Activated naive CD8-positive, alpha-beta T cell treated with anti-CD3 and anti-CD28 coated beads, Interleukin-2, amount 50 U/mL, for 24 hours (primary cell): ENCODE results near the gene SELENON.

Source experiments
- ATAC-seq: fragments of 150-1000 bp; cut with Tn5 transposase; one replicate; pipeline ENCODE4 v1.10.0; 2021
- DNase-seq: peaks from one replicate; pipeline ENCODE4 v3.0.0; 2021
- H3K27ac Mint-ChIP-seq: one replicate; pipeline ENCODE4 v1.8.0; 2021; ENCODE audit warnings: mild to moderate bottlenecking, mixed read lengths
- H3K27me3 Mint-ChIP-seq: one replicate; pipeline ENCODE4 v1.8.0; 2021; ENCODE audit warnings: mixed read lengths
- H3K36me3 Mint-ChIP-seq: one replicate; pipeline ENCODE4 v1.8.0; 2021; ENCODE audit warnings: low read depth, mixed read lengths
- H3K4me1 Mint-ChIP-seq: one replicate; pipeline ENCODE4 v1.8.0; 2021; ENCODE audit warnings: mixed read lengths
- H3K4me3 Mint-ChIP-seq: one replicate; pipeline ENCODE4 v1.8.0; 2021; ENCODE audit warnings: mild to moderate bottlenecking, moderate library complexity, mixed read lengths
- H3K9me3 Mint-ChIP-seq: one replicate; pipeline ENCODE4 v1.8.0; 2021; ENCODE audit warnings: mixed read lengths

Gene SELENON

GRCh38 chr1:25817840-25818501 lies 18.0 kb downstream of the SELENON start:
- peaks cover 28% of the 10 kb centered on the region for H3K4me1 Mint-ChIP-seq
- DNase-seq (no peak), ATAC-seq (no peak)
- peaks cover 2% of the 10 kb centered on the region for H3K36me3 Mint-ChIP-seq
- no peaks in the 10 kb centered on the region for H3K9me3 Mint-ChIP-seq
- no peak overlapping the region for H3K27ac Mint-ChIP-seq
- no peaks in the 10 kb centered on the region for H3K27me3 Mint-ChIP-seq
- peak overlapping the region; percentile 90 for H3K4me3 Mint-ChIP-seq

GRCh38 chr1:25818569-25818968 lies 18.6 kb downstream of the SELENON start:
- peaks cover 2% of the 10 kb centered on the region for H3K36me3 Mint-ChIP-seq
- no peak overlapping the region for H3K27ac Mint-ChIP-seq
- H3K4me3 Mint-ChIP-seq = peak overlapping the region; percentile 90
- ATAC-seq = no peak
- no peak for DNase-seq
- peaks cover 28% of the 10 kb centered on the region for H3K4me1 Mint-ChIP-seq
- H3K27me3 Mint-ChIP-seq = no peaks in the 10 kb centered on the region
- no peaks in the 10 kb centered on the region for H3K9me3 Mint-ChIP-seq

DNA sequence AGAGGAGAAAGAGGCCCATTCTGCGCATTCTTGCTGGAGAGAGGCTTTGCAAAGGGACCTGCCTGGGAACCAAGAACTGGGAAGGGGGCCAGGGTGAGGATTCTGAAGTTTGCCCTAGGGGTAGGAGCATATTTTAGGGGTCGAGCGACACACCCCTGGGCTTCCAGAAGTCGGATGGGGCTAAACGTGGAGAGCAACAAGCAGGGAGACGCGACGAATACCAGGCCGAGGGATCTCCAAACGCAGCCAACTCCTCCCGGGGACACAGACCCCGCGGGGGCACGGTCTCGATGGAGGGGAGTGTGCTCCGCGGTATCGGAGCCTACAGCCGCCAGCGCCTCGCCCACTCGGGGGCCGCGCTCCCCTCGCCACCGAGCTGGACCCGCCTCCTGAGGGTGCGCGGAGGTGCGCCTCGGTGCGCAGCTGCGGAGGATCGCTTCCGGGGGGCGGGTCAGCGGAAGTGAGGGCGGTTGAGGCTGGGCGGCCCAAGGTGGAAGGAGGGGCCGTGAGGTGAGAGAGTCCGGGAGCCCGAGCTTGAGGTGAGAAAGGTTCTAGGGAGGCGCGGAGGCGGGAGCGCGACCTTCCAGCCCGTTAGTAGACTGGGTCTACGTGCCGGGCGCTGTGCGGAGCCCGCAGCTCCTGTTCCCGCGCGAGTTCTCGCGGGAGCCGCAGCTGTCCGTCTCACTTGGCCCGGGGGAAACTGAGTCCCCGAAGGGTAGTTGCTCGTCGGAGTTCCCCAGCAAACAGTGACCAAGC lies 19.7 kb downstream of the SELENON start, which contains the start of gene MTFR1L:
Gene MTFR1L (plus strand): TSS at position 464 of the 756 bp plus-strand sequence. CDS start 3,151 bp downstream, outside the sequence.
- Mint-ChIP-seq H3K9me3 (no peaks in the 10 kb centered on the region), H3K27me3 (no peaks in the 10 kb centered on the region), H3K4me3 (peak within 1 kb of the TSS; percentile 90), H3K36me3 (peaks cover 2% of the 10 kb centered on the region), H3K4me1 (peaks cover 28% of the 10 kb centered on the region), H3K27ac (peak within 1 kb of the TSS; percentile 88)
- ATAC-seq (peak; percentile 93), DNase-seq (peak; percentile 96)

GRCh38 chr1:25820247-25821111 lies 20.5 kb downstream of the SELENON start:
- ATAC-seq (peak; percentile 74), DNase-seq (peak; percentile 70)
- no peaks in the 10 kb centered on the region for H3K27me3 Mint-ChIP-seq
- peak overlapping the region; percentile 88 for H3K27ac Mint-ChIP-seq
- peaks cover 28% of the 10 kb centered on the region for H3K4me1 Mint-ChIP-seq
- H3K4me3 Mint-ChIP-seq = peak overlapping the region; percentile 90
- no peaks in the 10 kb centered on the region for H3K9me3 Mint-ChIP-seq
- no peaks in the 10 kb centered on the region for H3K36me3 Mint-ChIP-seq

- no peaks in the 10 kb centered on the region for H3K9me3 Mint-ChIP-seq
- H3K27ac Mint-ChIP-seq = peak overlapping the region; percentile 88
- H3K4me1 Mint-ChIP-seq = peaks cover 28% of the 10 kb centered on the region
- H3K4me3 Mint-ChIP-seq = peak overlapping the region; percentile 90
- H3K36me3 Mint-ChIP-seq = no peaks in the 10 kb centered on the region
- H3K27me3 Mint-ChIP-seq = no peaks in the 10 kb centered on the region
- ATAC-seq (no peak), DNase-seq (no peak)
Observed at GRCh38 chr1:25821112-25821476, 21.1 kb downstream of the SELENON start.

DNA sequence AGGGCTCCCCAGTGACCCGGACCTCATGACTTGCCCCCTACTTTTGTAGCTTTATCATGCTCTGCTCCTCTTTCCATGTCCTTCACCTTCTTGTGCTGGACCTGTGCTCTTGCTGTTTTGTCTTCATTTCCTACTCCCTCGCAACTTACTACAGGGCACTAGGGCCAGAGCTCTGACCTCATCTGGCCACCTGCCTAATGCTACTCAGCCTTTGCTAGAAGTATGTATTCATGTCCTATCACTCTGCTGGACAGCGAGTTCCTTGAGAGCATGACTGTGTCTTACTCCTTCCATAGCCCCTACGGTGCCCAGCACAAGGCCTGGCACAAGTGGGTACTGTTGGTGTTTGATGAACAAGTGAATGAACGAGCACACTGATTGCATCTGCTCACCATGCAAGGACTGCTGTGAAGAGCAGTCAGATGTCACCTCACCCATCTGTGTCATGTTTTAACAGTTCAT lies 21.7 kb downstream of the SELENON start:
- H3K9me3 Mint-ChIP-seq = no peaks in the 10 kb centered on the region
- ATAC-seq (no peak), DNase-seq (no peak)
- H3K27me3 Mint-ChIP-seq = no peaks in the 10 kb centered on the region
- H3K4me1 Mint-ChIP-seq = peaks cover 28% of the 10 kb centered on the region
- H3K27ac Mint-ChIP-seq = peak overlapping the region; percentile 7
- peak overlapping the region; percentile 90 for H3K4me3 Mint-ChIP-seq
- no peaks in the 10 kb centered on the region for H3K36me3 Mint-ChIP-seq

- Mint-ChIP-seq H3K4me1 (peaks cover 14% of the 10 kb centered on the region), H3K27ac (no peak overlapping the region), H3K36me3 (peaks cover 22% of the 10 kb centered on the region), H3K27me3 (no peaks in the 10 kb centered on the region), H3K4me3 (no peak overlapping the region), H3K9me3 (no peaks in the 10 kb centered on the region)
- DNase-seq = no peak
- no peak for ATAC-seq
Observed at GRCh38 chr1:25825605-25826004, 25.6 kb downstream of the SELENON start.

DNA sequence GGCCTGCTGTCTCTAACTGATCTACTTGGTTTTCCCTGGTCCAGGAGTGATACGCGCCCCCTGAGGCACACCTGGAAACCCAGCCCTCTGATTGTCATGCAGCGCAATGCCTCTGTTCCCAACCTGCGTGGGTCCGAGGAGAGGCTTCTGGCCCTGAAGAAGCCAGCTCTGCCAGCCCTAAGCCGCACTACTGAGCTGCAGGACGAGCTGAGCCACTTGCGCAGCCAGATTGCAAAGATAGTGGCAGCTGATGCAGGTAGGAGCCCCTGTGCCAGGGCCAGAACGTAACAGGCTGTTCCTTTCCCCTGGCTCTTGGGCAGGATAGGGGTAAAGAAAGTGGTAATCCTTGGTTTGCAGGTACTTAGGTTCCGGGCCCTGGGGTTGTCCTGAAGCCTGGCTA lies 26.6 kb downstream of the SELENON start:
- no peak overlapping the region for H3K27ac Mint-ChIP-seq
- H3K4me3 Mint-ChIP-seq = no peak overlapping the region
- H3K36me3 Mint-ChIP-seq = peaks cover 27% of the 10 kb centered on the region

GRCh38 chr1:25828491-25828890 lies 28.5 kb downstream of the SELENON start:
- DNase-seq (no peak), ATAC-seq (no peak)
- H3K36me3 Mint-ChIP-seq = peaks cover 37% of the 10 kb centered on the region
- H3K27me3 Mint-ChIP-seq = no peaks in the 10 kb centered on the region
- H3K27ac Mint-ChIP-seq = no peak overlapping the region
- no peaks in the 10 kb centered on the region for H3K4me1 Mint-ChIP-seq
- no peaks in the 10 kb centered on the region for H3K9me3 Mint-ChIP-seq
- H3K4me3 Mint-ChIP-seq = no peak overlapping the region

More for the DNA sequence above, 26.6 kb downstream of the SELENON start:
- no peak for ATAC-seq
- H3K4me1 Mint-ChIP-seq = peaks cover 5% of the 10 kb centered on the region
- no peak for DNase-seq
- H3K27me3 Mint-ChIP-seq = no peaks in the 10 kb centered on the region
- H3K9me3 Mint-ChIP-seq = no peaks in the 10 kb centered on the region

DNA sequence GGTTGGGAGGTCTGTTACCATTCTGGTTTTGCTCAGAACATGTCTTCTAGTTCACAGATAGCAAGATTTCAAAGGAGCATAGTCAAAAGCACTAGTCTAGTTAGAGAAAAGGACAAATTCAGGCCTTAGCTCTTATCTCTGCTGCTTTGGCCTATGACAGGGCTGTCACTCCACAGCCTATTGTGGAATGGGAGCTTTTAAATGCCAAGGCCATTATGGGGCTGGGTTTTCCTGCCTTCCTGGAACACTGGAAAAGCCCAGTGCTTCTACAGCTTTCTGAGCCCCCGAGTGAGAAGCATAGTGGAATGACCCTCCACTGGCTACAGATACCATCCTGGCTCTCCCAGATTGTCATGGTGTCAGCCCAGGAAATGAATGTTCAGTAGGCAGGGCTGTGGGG lies 29.1 kb downstream of the SELENON start:
- Mint-ChIP-seq H3K4me1 (no peaks in the 10 kb centered on the region), H3K36me3 (peaks cover 40% of the 10 kb centered on the region), H3K27ac (no peak overlapping the region), H3K9me3 (no peaks in the 10 kb centered on the region), H3K27me3 (no peaks in the 10 kb centered on the region), H3K4me3 (no peak overlapping the region)
- DNase-seq (no peak), ATAC-seq (no peak)

- Mint-ChIP-seq H3K27ac (no peak overlapping the region), H3K4me1 (no peaks in the 10 kb centered on the region), H3K9me3 (no peaks in the 10 kb centered on the region), H3K4me3 (no peak overlapping the region), H3K36me3 (peaks cover 53% of the 10 kb centered on the region), H3K27me3 (no peaks in the 10 kb centered on the region)
- ATAC-seq = no peak
- DNase-seq = no peak
Observed at GRCh38 chr1:25831569-25832196, 31.7 kb downstream of the SELENON start.

GRCh38 chr1:25832336-25833037 lies 32.5 kb downstream of the SELENON start:
- Mint-ChIP-seq H3K4me1 (no peaks in the 10 kb centered on the region), H3K27me3 (no peaks in the 10 kb centered on the region), H3K9me3 (no peaks in the 10 kb centered on the region), H3K4me3 (no peak overlapping the region), H3K27ac (no peak overlapping the region), H3K36me3 (peaks cover 53% of the 10 kb centered on the region)
- DNase-seq (no peak), ATAC-seq (no peak)

- Mint-ChIP-seq H3K4me1 (no peaks in the 10 kb centered on the region), H3K9me3 (no peaks in the 10 kb centered on the region), H3K4me3 (no peak overlapping the region), H3K27ac (no peak overlapping the region), H3K36me3 (peaks cover 49% of the 10 kb centered on the region), H3K27me3 (no peaks in the 10 kb centered on the region)
- DNase-seq (no peak), ATAC-seq (no peak)
Observed at GRCh38 chr1:25833158-25833557, 33.2 kb downstream of the SELENON start.

DNA sequence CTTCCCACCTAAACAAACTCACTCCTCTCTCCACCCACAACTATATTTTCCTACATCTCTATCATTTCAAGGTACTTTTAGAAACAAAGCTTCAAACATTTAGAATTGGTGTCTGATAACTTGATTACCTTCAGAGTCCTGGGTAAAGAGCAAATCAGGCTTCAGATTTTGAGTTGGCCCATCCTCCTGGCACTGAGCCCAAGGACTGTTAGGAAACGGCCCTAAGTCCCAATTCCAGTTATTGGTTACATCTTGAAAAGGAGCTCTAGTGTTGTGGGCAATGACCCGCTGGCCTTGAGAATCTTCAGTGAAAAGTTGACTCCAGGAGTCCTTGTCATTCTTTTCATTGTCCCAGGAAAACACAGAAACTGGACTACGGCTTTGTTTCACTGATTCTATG lies 34.9 kb downstream of the SELENON start:
- H3K4me1 Mint-ChIP-seq = no peaks in the 10 kb centered on the region
- no peak overlapping the region for H3K4me3 Mint-ChIP-seq
- no peak for ATAC-seq
- no peaks in the 10 kb centered on the region for H3K27me3 Mint-ChIP-seq
- H3K36me3 Mint-ChIP-seq = peaks cover 41% of the 10 kb centered on the region
- no peak overlapping the region for H3K27ac Mint-ChIP-seq
- DNase-seq = no peak
- H3K9me3 Mint-ChIP-seq = no peaks in the 10 kb centered on the region
